ENCODE results near the gene TIE1. TPM values are rescaled to one million over a fixed set of nuclear protein-coding genes. Genes with fewer than 3 reads are reported as not detected.

TIE1 gene
- total and polyA plus RNA-seq, 2 donors (not counting 3 experiments of a cell fraction or from before 2014, with no cell fraction given), result 531 to 620 TPM

GRCh38 chr1:43308635-43309404 is 8.0 kb downstream of the TIE1 start:
- dilution Hi-C loops (cut with MboI; ENCODE audit: extremely low pct_ligation_motif_present, low sequenced_read_pairs), result no loop called here

More at GRCh38 chr1:43308635-43309404, 8.0 kb downstream of the TIE1 start:
- Histone ChIP-seq H3K4me1 (ENCODE audit: control insufficient read depth, extremely low read depth, insufficient read depth, low read length) (peaks cover 8% of the 10 kb centered on the region), H3K4me3 (replicated peaks in 1 of 3; ENCODE audit: insufficient read depth in 1 of 3, low read depth in 1 of 3, low read length in 3 of 3) (no peak overlapping the region), H3K79me2 (ENCODE audit: control insufficient read depth, insufficient read depth, low read length) (peaks cover 47% of the 10 kb centered on the region), H3K27me3 (ENCODE audit: control insufficient read depth in 2 of 2, insufficient read depth in 2 of 2, low read length in 2 of 2) (no peaks in the 10 kb centered on the region), H3K4me2 (ENCODE audit: insufficient read depth, low read length) (no peak overlapping the region), H3K9ac (replicated peaks; ENCODE audit: extremely low read depth, insufficient read depth, low read length) (no peak overlapping the region), H3K36me3 (ENCODE audit: control insufficient read depth in 2 of 2, extremely low read depth in 1 of 2, insufficient read depth in 2 of 2, low read length in 2 of 2) (peaks cover 48 to 88% of the 10 kb centered on the region in 2 experiments), H3K27ac (ENCODE audit: insufficient read depth, low read depth, low read length) (no peak overlapping the region), H3K9me1 (replicated peaks; ENCODE audit: control insufficient read depth, extremely low read depth, insufficient read depth, low read length) (no peaks in the 10 kb centered on the region), H2AFZ (ENCODE audit: low read depth, low read length) (no peak overlapping the region), H4K20me1 (replicated peaks; ENCODE audit: control insufficient read depth, extremely low read depth, insufficient read depth, low read length) (no peaks in the 10 kb centered on the region), H3K9me3 (replicated peaks; ENCODE audit: control insufficient read depth, insufficient read depth, low read length) (no peaks in the 10 kb centered on the region)
- no peak for TF ChIP-seq FOS (IDR thresholded peaks at IDR 0.05; ENCODE audit: borderline replicate concordance, insufficient read depth, low read length)
- no peak for TF ChIP-seq MAX (IDR thresholded peaks at IDR 0.05; ENCODE audit: insufficient read depth, insufficient read length)
- no peak for TF ChIP-seq POLR2AphosphoS5 (IDR thresholded peaks at IDR 0.05; ENCODE audit: insufficient read depth, low read depth, low read length)
- no peak for TF ChIP-seq POLR2A (IDR thresholded peaks at IDR 0.05; ENCODE audit: low read depth, low read length)
- TF ChIP-seq JUN (IDR thresholded peaks at IDR 0.05; ENCODE audit: borderline replicate concordance, insufficient read depth, insufficient read length, low read depth), result no peak
- no peak for TF ChIP-seq GATA2 (IDR thresholded peaks at IDR 0.05; ENCODE audit: insufficient read depth, insufficient read length, low read depth, low read length)
- TF ChIP-seq EZH2 (IDR thresholded peaks at IDR 0.05; ENCODE audit: borderline replicate concordance, low read depth, low read length, severe bottlenecking), result no peak
- no peak for TF ChIP-seq CTCF (IDR thresholded peaks at IDR 0.05; ENCODE audit: extremely low read depth in 1 of 2, insufficient read depth in 1 of 2, low read depth in 1 of 2, low read length in 2 of 2)
- no peak for TF ChIP-seq MYC (IDR thresholded peaks at IDR 0.05; ENCODE audit: low read depth, low read length)
- ChIA-PET POLR2A (interaction anchor here (1.3 to 1.5 kb wide), 2 partner anchors 8 to 70 kb away, joined by 3 read pairs; partner anchors contain the start of gene TIE1), CTCF (interaction anchor here (0.9 to 1.4 kb wide), 3 partner anchors 69 to 106 kb away, joined by 3 to 5 read pairs (median 4); no protein-coding TSS in a partner anchor)
- intact Hi-C loops (cut with micrococcal nuclease), result no loop called here
- BruUV-seq (replicated peaks), result no TSS peak
- DNase-seq (ENCODE audit: low read depth, low spot score) (no peak), FAIRE-seq (no peak)
